Hematopoietic multipotent progenitor cell (in vitro differentiated cells): Measurements from ENCODE around the gene FOXP3. TPM values are rescaled to one million over a fixed set of nuclear protein-coding genes. Genes with fewer than 3 reads are reported as not detected.

ENCODE experiments used
- DNase-seq, 3 donors: peaks; one replicate each; pipeline ENCODE4 v3.0.0-alpha.2; 2011 to 2015; ENCODE audit warnings: low read depth in 2 of 3, low spot score in 2 of 3
- total RNA-seq: library from RNA; depleted of rRNA; stranded (reverse); fragments of >200 nt; gene quantifications from one replicate; pipeline ENCODE4 v1.2.3, GENCODE V29; 2012

The FOXP3 gene
- total RNA-seq, 1 donor = under 0.01 TPM

DNA sequence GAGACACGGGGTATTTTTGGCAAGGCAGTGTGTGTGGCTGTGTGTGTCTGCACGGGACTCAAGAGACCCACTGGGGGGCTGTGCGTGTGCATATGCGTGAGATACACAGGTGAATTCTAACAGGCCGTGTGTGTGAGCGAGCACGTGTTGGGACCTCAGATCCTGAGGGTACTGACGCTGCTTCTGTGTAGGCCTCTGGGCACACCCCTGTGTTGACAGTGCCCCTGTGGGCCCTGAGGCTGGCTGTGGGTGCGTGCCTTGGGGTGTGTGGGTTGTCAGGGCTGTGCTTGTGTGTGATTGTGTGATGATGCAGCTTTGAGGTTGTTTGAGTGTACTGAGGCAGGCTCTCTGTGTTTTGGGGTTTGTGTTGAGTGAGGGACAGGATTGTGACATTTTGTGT, 13.9 kb downstream of the FOXP3 start:
- DNase-seq = no peak

DNA sequence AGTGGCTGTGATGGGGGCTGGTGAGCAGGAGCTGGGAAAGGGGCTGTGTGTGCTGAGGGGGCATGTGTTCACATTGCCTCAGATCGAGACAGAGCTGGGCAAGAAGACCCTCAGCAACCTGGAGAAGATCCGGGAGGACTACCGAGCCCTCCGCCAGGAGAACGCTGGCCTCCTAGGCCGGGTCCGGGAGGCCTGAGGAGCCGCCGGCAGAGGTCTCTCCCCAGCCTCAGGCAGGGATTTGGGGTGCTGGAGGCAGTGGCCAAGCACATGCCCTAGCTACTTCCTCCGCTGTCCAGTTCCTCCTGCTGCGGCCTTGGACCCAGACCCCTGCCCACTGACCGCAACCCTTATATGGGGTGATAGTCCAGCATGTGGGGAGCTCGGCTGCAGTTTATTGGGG, 14.4 kb downstream of the FOXP3 start:
- DNase-seq = no peak

DNA sequence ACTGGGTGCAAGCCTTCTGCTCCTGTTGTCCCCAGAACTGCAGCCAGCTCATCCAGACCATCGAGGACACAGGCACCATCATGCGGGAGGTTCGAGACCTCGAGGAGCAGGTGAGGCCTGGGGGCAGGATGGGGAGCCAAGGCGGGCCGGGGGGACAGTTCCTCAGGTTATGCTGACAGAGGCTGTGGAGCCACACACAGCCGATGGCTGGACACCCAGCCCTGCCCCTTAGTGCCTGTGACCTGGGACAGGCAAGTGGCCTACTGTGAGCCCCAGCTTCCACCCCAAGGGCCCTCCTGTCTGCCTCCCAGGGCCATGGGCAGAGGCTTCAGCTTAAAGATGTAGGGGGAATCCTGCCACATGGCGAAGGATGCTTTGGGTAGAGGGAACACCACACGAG, 14.9 kb downstream of the FOXP3 start:
- DNase-seq = no peak

DNA sequence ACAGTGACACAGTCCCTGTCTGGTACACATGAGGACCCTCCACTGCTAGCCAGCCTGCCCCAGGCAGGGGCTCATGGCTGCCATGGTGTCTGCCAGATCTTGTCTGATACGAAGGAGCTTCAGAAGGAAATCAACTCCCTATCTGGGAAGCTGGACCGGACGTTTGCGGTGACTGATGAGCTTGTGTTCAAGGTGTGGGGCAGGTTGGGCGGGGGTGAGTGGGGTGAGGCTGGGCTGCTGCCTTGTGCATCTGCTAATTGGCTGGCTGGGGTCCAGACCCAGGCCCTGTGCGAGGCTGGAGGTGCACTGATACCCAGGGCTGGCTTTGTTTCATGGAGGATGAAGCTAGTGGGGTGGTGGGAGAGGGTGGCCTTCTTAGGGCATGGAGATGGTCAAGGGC, 15.4 kb downstream of the FOXP3 start:
- DNase-seq = no peak

DNA sequence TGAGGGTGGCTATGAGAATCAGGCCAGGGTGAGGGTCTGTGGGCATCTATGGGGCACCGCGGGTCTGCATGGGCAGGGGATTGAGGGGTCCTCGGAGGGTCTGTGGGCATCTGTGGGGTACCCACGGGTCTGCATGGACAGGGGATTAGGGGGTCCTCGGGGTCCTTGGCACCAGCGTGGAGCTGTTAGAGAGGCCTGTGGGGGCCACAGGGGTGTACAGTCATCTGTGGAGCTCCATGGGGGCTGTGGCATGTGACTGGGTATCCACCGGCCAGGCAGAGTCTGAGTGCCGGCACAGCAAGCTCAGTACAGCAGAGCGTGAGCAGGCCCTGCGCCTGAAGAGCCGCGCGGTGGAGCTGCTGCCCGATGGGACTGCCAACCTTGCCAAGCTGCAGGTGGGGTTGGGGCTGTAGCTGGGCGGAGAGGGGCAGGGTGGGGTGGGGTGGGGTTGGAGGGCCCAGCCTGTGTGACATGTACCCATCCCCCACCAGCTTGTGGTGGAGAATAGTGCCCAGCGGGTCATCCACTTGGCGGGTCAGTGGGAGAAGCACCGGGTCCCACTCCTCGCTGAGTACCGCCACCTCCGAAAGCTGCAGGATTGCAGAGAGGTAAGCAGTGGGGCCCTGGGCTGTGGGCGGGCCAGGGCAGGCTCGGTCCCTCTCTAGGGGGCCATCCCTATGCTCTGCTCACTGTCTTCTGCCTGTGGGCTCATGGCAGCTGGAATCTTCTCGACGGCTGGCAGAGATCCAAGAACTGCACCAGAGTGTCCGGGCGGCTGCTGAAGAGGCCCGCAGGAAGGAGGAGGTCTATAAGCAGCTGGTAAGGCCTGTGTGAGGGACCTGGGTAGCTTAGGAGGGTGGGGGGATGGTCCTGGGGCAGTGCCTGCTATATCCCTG, 16.3 kb downstream of the FOXP3 start:
- DNase-seq = no peak

DNA sequence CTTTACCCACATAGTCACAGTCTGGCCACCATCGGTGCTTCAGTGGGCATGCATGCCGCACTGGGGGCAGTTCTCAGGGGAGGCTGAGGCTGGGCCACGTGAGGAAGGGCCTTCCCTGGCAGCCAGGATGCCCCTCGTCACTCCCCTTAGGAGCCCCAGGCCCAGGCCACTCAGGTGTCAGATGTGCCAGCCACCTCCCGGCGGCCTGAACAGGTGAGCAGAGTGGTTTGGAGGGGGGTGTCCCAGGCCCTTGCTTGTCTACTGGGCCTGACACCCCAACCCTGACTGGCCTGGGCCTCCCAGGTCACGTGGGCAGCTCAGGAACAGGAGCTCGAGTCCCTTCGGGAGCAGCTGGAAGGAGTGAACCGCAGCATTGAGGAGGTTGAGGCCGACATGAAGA, 17.2 kb downstream of the FOXP3 start:
- no peak for DNase-seq

DNA sequence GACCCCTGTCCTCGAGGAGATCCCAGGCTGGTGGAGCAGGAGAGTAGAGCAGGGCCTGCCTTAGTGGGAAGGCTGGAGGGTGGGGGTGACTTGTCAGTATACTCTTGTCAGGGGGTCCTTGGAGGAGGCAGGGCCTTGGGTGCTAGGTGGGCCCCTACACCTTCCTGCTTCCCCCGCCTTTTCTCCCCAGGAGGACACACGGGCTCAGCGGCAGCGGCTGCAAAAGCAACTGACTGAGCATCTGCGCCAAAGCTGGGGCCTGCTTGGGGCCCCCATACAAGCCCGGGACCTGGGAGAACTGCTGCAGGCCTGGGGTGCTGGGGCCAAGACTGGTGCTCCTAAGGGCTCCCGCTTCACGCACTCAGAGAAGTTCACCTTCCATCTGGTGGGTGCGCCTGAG, 18.0 kb downstream of the FOXP3 start:
- DNase-seq = no peak

DNA sequence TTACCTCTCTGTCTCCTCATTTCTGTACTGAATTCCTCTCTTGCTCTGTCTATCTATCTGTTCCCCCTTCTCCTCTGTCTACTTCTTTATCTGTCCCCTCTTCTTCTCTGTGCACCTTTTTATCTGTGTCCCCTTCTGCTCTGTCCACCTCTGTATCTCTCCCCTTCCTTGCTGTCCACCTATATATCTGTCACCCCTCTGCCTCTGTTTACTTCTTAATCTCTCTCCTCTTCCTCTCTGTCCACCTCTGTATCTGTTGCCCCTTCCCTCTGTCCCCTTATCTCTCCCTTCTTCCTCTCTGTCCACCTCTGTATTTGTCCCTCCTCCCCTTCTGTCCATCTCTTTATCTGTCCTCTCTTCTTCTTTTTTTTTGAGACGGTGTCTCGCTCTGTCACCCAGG, 20.3 kb downstream of the FOXP3 start:
- DNase-seq = no peak

DNA sequence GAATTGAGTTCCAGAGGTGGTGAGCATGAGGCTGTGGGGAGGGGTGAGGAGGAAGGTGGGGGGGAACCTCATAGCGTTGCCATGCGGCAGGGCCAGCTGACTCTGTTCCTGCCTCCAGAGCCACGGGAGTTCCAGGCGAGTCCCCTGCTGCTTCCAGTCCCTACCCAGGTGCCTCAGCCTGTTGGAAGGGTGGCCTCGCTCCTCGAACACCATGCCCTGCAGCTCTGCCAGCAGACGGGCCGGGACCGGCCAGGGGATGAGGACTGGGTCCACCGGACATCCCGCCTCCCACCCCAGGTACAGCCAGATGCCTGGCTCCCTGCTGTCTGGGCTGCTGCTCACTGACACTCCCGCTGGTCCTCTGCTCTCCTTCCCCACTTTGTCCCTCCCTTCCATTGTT, 21.3 kb downstream of the FOXP3 start:
- DNase-seq = no peak

DNA sequence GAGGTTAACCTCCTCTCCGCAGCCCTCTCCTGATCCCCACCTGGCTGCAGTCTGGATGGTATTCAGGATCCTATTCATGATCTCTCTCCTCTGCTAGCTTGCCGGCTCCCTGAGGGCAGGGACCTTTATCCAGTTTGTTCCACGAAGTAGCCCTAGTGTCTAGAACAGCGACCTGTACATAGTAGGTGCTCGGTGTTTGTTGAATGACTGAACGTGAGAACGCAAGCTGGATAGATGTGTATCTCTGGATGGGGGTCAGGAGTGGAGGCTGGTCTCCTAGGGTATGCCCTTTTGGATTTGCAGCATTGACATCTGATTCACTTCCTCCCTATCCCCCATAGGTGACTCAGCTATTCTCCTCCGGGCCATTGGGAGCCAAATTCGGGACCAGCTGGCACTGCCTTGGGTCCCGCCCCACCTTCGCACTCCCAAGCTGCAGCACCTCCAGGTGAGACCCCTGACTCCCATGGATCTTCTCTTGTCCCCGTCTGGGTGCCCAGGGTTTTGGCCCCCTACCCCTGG, 21.9 kb downstream of the FOXP3 start:
- no peak for DNase-seq

DNA sequence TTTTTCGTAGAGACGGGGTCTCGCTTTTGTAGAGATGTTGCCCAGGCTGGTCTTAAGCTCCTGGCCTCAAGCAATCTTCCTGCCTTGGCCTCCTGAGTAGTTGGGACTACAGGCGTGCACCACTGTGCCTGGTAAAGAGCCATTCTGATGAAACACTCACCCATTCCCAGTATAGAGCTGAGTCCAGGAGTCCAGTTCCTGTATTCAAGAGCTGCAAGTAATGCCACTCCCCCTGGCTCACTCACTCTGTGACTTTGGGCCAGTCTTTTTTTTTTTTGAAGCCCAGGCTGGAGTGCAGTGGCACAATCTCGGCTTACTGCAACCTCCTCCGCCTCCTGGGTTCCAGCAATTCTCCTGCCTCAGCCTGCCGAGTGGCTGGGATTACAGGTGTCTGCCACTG, 25.8 kb downstream of the FOXP3 start:
- no peak for DNase-seq

DNA sequence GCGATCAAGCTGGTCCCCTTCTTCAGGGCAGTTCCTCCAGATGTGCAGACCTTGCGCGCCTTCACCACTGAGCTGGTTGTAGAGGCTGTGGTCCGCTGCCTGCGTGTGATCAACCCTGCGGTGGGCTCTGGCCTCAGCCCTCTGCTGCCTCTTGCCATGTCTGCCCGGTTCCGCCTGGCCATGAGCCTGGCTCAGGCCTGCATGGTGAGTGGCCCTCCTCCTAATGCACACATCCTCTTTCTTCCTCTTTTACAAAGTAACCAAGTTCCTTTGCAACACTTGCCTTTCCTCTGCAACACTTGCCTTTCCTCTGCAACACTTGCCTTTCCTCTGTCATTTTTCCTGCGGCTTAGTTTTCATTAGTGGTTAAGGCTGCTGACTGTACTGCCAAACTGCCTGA, 27.4 kb downstream of the FOXP3 start:
- peak in 2 of 3 donors; percentile 25 to 50 for DNase-seq

DNA sequence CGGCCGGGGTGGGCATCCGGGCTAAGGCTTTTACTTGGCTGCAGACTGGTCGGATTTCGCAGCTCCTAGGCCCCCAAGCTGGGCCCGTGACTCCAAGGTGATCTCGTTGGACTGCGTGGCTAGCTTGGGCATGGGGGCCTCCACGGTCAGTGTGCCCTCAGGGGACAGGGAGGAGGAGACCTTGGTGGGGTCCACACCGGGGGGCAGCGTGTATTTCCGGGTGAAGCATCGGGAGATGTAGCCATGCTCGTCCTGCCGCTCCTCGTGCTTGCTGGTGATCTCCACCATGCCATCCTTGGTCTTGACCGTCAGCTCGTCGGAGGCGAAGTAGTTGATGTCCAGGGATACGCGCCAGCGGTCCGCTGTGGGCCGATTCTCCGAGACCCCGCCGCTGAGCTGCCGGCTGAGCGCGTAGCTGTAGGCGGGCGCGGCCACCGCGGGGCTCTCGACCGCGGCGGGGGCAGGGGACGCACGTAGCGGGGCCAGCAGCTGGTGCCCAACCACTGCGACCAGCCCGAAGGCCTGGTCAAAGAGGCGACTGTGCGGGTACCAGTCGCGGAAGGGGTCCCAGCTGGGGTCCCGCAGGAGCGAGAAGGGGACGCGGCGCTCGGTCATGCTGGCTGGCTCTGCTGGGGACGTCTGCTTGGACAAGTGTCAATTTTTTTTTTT, 30.5 kb downstream of the FOXP3 start:
- no peak for DNase-seq

DNA sequence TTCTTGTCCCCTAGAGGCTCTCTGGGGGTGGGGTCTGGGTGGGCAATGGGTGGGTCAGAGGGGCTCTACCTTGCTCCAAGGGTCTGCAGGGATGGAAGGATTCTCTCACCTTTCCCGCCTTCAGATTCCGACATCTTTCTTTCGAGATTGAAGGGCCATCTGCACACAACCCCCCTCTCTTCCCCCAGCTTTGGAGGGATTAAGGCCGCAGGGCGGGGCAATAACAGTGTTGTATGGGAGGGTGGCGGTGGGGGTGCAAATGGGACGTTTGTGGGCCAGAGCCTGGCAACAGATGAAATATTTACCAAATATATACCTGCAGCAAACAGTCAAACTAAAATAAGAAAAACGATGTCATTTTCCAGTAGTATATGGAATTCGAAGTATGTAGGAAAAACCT, 31.3 kb downstream of the FOXP3 start, which contains the start of gene CACNA1F:
Gene CACNA1F (minus strand): TSS at position 165 of the 400 bp plus-strand sequence. CDS start 31 bp downstream, at position 134.
- DNase-seq = no peak

DNA sequence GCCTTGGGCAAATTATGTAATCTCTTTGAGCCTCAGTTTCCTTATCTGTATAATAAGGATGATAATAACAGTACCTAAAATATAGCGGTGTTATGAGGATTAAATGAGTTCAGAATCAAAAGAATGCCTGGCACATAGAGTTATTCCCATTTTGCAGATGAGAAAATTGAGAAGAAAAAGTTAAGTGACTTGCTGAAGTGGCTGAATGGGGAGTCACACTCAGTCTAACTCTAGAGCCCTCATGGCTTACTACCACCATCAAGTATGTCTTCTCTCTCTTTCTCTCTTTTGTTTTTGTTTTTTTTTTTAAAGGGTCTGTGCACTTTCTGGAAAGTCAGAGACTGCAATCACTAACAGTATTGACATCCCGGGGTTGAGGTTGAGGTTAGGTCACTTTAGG, 32.0 kb downstream of the FOXP3 start:
- DNase-seq = no peak

DNA sequence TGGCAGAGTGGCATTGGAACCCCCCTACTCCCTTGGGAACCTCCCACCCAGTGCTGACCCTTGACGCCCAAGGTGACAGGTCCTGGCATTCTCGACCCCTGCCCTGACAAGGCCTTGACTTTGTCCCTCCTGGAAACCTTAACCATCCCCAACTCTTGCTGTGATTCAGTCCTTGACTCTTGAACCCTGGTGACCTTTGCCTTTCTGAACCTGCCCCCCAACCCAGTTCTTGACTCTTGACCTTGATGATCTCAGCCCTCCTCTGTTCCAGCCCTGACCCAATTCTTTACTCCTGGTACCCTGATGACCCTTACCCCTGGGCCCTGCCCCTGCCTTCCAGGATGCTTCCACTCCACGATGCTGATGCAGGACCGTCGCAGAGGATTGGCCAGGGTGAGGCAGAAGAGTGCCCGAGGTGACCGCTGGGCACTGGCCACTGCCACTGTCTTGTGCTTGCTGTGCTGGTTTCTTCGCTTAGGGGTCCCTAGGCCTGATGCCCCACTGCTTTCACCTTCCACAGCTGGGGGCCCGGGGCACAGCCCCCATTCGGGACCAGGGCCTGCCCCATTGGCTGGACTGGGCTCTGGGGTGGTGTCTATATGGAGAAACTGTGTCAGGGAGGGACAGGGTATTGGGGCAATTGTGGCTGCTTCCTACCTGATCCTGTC, 33.0 kb downstream of the FOXP3 start:
- DNase-seq = no peak

DNA sequence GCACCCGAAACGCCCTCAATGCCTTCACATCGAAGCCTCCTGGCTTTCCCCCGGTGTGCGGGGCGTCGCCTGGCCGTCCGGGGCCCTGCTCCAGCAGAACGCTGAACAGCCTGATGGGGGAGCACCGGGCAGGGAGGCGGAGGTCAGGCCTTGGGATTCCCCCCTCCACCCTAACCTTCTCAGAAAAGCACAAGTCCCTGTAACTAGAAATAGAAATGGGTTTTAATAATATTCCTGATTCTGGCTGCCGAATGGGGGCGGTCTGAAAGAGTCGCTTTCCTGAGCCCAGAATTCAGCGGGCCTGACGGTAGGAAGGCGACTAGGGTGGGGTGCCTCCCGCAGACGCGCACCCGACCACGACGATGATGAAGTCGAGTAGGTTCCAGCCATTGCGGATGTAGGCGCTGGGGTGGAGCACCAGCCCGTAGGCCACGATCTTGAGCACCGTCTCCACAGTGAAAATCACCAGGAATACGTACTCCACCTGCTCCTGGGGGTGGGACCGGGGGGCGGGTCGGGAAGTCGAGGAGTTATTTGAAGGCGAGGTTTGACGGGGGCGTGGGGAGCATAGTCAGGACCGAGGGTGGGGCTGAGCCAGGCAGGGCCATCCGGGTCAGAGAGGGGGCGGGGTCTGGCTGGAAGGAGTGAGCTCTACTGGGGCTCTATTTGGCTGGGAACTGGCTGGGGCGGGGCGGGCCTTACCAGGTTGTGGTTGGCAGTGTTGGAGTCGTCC, 33.8 kb downstream of the FOXP3 start:
- DNase-seq = peak; percentile 13 to 63 (median 55)

DNA sequence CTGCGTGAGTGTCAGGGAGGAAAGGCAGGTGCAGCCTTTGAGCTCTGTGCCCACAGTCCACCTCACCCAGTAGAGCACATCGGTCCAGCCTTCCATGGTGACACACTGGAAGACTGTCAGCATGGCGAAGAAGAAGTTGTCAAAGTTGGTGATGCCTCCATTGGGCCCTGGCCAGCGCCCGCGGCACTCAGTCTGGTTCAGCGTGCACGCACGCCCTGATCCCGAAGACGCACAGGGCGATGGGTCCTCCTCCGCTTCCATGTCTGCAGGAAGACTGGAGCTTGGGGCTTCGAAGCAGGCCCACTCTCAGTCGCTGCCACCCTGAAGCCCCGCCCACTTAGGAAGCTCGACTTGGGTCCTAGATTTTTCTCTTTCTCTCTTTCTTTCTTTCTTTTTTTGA, 36.3 kb downstream of the FOXP3 start:
- no peak for DNase-seq

DNA sequence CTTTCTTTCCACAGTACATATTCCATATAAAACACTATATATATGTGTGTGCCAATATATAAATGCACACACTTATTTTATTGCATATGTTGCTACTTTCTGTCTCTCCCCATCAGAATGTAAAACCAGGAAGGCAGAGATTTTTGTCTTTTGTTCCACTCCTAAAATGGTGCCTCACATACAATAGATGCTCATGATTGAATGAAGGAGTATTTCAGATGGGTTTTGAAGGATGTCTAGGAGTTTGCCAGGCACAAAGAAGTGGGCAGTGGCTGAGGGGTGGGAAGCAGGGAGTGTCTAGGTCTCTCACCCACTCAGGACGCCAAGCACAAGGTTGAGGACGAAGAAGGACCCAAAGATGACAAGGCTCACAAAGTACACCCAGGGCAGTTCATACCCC, 36.8 kb downstream of the FOXP3 start:
- no peak for DNase-seq

DNA sequence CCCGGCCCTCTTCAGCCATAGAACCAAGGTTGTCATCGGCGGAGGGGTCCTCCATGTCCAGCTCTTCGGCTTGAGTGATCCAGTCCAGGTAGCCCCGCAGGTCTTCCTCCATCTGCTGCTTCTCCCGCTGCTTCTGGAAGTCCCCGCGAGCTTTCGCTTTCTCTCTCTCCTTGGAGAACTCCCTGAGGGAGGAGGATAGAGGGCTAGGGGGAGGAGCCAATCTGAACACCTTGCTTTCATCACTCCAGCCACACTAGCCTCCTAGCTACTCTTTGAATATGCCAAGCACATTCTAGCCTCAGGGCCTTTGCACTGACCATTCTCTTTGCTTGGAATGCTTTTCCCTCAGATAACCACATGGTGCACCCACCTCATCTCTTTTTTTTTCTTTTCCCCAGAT, 37.6 kb downstream of the FOXP3 start:
- DNase-seq = no peak

DNA sequence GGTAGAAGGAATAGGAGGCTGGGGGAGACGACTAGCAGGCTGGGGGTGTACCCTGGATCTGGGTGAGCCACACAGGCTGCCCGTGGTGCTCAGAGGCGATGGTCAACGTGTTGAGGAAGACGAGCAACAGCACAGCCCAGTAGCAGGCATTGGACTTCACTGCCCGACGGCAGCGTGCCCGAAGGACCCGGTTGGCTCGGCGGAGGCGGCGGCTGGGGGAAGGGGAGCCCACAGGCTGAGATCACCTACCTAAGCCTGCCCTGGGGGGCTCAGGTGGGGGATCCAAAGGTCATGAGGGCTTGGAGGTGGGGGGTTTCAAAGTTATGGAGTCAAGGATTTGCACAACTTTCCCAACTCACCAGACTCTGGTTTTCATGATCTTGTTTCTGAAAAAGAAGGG, 38.7 kb downstream of the FOXP3 start:
- no peak for DNase-seq
